Thoracic aorta (tissue), 2 donors: Measurements from ENCODE around the gene SRGAP1. TPM values are rescaled to one million over a fixed set of nuclear protein-coding genes. Genes with fewer than 3 reads are reported as not detected.

Experiments
- ATAC-seq: fragments of 150-250 bp; one replicate; pipeline ENCODE4 v1.8.0; 2017; ENCODE audit warnings: low read depth; ENCODE audit not compliant: insufficient number of reproducible peaks, low FRiP score
- DNase-seq: peaks from one replicate; pipeline ENCODE4 v3.0.0-alpha.2; 2020; ENCODE audit warnings: low spot score
- H3K27ac ChIP-seq, 2 donors: fragments of 200-600 bp; sonication (generic); 1 replicate in 1 of 2; 2 replicates in 1 of 2; pipeline ENCODE4 v1.5.1; 2016; ENCODE audit warnings: mild to moderate bottlenecking in 2 of 2, moderate library complexity in 2 of 2
- H3K27me3 ChIP-seq: fragments of 200-600 bp; sonication (generic); replicated peaks from 2 replicates; pipeline ENCODE4 v1.6.0; 2016; ENCODE audit warnings: mild to moderate bottlenecking; ENCODE audit not compliant: insufficient read depth
- H3K36me3 ChIP-seq: fragments of 200-600 bp; sonication (generic); one replicate; pipeline ENCODE4 v1.5.1; 2016
- H3K4me1 ChIP-seq, 2 donors: fragments of 200-600 bp; sonication (generic); 1 replicate in 1 of 2; 2 replicates in 1 of 2; pipeline versions ENCODE4 v1.5.1 to v1.6.0; 2016; ENCODE audit warnings: low read depth in 2 of 2, mild to moderate bottlenecking in 1 of 2; ENCODE audit not compliant: control insufficient read depth in 1 of 2
- H3K4me3 ChIP-seq: fragments of 200-600 bp; sonication (generic); 2 replicates; pipeline ENCODE4 v1.5.1; 2016; ENCODE audit warnings: mild to moderate bottlenecking
- H3K9me3 ChIP-seq: fragments of 200-600 bp; sonication (generic); 2 replicates; pipeline ENCODE4 v1.5.1; 2016
- total RNA-seq, 2 donors: library from RNA; depleted of rRNA; stranded (reverse); fragments of >200 nt; gene quantifications; one replicate each; pipeline versions ENCODE4 v1.1.0 to v1.2.3, GENCODE V29; 2016
- TF ChIP-seq, protein P1 (sequence below): fragments of 200-600 bp; sonication (generic); IDR thresholded peaks from one replicate; pipeline ENCODE4 v1.5.1; 2019; ENCODE audit warnings: antibody characterized with exemption

Gene SRGAP1
- total RNA-seq, 2 donors from 2014 or later: 7.9 to 24.1 TPM

DNA sequence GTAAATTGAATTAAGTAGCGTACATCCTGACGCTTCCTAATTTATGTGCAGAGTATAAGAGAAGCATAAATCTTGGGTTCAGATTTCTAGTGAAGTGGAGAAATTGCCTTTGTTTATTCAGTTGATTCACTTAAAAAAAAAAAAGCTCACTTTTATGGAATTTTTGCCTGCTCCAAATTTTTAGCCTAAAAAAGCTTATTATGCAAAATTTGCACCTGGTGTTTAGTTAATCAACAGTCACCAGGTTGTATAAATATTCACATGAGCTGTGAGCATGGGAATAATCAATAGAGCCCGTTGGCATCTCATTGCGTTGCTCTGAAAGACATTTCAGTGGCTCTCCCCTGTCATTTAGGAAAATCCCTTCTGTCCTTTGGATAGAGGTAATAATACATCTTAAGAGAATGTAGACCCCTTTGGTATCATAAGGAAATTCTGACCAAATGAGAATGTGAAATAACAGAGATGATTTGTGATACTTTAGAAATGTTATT, 132.4 kb downstream of the SRGAP1 start:
- no peak for ATAC-seq

DNA sequence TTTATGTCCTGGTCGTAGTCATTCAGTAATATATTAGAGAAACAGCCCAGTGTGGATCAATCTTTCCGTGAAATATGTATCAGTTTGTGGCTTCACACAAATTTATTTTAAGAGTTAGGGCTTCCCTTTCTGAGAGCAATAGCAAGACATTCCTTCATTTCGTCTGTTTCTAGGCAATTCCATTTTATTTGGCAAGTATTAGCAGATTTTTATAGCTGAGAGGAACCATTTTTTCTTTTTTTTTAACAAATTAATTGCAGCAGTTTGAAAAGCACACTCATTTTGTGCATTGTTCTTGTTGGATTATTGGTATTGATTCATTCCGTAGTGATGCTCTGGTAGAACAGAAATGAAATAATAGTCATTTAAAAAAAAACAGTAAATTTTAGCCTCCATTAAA, 132.9 kb downstream of the SRGAP1 start:
- ATAC-seq (no peak), DNase-seq (no peak)
- Histone ChIP-seq H3K4me1 (no peaks in the 10 kb centered on the region), H3K9me3 (no peaks in the 10 kb centered on the region), H3K4me3 (no peak overlapping the region), H3K27me3 (no peaks in the 10 kb centered on the region), H3K27ac (no peak overlapping the region), H3K36me3 (no peaks in the 10 kb centered on the region)
- TF ChIP-seq, protein P1, sequence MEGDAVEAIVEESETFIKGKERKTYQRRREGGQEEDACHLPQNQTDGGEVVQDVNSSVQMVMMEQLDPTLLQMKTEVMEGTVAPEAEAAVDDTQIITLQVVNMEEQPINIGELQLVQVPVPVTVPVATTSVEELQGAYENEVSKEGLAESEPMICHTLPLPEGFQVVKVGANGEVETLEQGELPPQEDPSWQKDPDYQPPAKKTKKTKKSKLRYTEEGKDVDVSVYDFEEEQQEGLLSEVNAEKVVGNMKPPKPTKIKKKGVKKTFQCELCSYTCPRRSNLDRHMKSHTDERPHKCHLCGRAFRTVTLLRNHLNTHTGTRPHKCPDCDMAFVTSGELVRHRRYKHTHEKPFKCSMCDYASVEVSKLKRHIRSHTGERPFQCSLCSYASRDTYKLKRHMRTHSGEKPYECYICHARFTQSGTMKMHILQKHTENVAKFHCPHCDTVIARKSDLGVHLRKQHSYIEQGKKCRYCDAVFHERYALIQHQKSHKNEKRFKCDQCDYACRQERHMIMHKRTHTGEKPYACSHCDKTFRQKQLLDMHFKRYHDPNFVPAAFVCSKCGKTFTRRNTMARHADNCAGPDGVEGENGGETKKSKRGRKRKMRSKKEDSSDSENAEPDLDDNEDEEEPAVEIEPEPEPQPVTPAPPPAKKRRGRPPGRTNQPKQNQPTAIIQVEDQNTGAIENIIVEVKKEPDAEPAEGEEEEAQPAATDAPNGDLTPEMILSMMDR: no peak

More for the DNA sequence above, 132.4 kb downstream of the SRGAP1 start:
- TF ChIP-seq, protein P1: no peak
- Histone ChIP-seq H3K27ac (no peak overlapping the region), H3K4me3 (no peak overlapping the region), H3K4me1 (no peaks in the 10 kb centered on the region), H3K9me3 (no peaks in the 10 kb centered on the region), H3K36me3 (no peaks in the 10 kb centered on the region), H3K27me3 (no peaks in the 10 kb centered on the region)
- DNase-seq: no peak

DNA sequence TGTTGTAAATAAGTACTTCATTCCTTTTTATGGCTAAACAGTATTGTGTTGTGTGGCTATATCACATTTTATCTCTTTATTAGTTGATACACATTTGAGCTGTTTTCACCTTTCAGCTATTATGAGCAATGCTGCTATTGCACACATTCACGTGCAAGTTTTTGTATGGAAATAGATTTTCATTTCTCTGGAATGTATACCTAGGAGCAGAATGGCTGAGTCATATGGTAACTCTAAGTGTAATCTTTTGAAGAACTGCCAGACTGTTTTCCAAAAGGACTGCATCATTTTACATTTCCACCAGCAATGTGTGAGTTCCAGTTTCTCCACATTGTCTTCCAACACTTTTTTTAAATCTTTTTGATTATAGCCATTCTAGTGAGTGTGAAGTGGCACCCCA, 134.0 kb downstream of the SRGAP1 start:
- no peaks in the 10 kb centered on the region for H3K36me3 ChIP-seq
- no peaks in the 10 kb centered on the region for H3K9me3 ChIP-seq
- H3K4me1 ChIP-seq: peaks cover 0 to 6% of the 10 kb centered on the region in 2 donors
- no peak overlapping the region for H3K27ac ChIP-seq
- TF ChIP-seq, protein P1: no peak
- ATAC-seq (no peak), DNase-seq (no peak)
- no peaks in the 10 kb centered on the region for H3K27me3 ChIP-seq
- no peak overlapping the region for H3K4me3 ChIP-seq

DNA sequence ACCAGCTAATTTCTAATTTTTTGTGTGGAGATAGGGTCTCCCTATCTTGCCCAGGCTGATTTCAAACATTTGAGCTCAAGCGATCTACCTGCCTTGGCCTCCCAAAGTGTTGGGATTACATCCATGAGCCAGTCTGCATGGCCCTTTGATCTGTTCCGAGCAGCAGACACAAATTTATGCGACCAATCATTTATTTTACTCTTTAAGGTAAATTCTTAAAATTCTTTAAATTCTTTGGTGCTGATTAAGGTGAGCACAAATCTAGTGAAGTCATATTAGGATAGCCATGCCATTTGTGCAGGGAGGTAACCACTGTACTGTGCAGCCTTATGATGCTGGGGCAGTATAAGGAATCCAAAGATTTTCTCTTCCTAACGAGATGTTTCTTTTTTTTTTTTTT, 135.7 kb downstream of the SRGAP1 start:
- Histone ChIP-seq H3K36me3 (no peaks in the 10 kb centered on the region), H3K27me3 (no peaks in the 10 kb centered on the region), H3K4me1 (peaks cover 0 to 6% of the 10 kb centered on the region in 2 donors), H3K4me3 (no peak overlapping the region), H3K9me3 (no peaks in the 10 kb centered on the region), H3K27ac (no peak overlapping the region)
- ATAC-seq (no peak), DNase-seq (no peak)
- TF ChIP-seq, protein P1: no peak

GRCh38 chr12:63981343-63981742, 136.8 kb downstream of the SRGAP1 start:
- DNase-seq (no peak), ATAC-seq (no peak)
- H3K27ac ChIP-seq: no peak overlapping the region
- H3K27me3 ChIP-seq: no peaks in the 10 kb centered on the region
- H3K4me1 ChIP-seq: peaks cover 0 to 6% of the 10 kb centered on the region in 2 donors
- H3K9me3 ChIP-seq: no peaks in the 10 kb centered on the region
- H3K4me3 ChIP-seq: no peak overlapping the region
- TF ChIP-seq, protein P1: no peak
- H3K36me3 ChIP-seq: no peaks in the 10 kb centered on the region
